ENCODE results near the gene NFAT5. TPM values are rescaled to one million over a fixed set of nuclear protein-coding genes. Genes with fewer than 3 reads are reported as not detected.
A peak's percentile ranks its signal among the peaks of the same experiment; 100 is the strongest.

NFAT5 gene
- total RNA-seq, 4 donors from 2014 or later, result 76.1 to 122 (median 102) TPM

GRCh38 chr16:69703638-69704037 is 137.9 kb downstream of the NFAT5 start:
- 90 to 94% methylated on average over 2 of the region's 2 CpGs for WGBS, 2 donors
- intact Hi-C loops (cut with DNase I), result loop anchor here (10.0 kb wide), 1 partner anchor 299 kb away; no protein-coding TSS in a partner anchor

GRCh38 chr16:69706256-69706974 is 140.6 kb downstream of the NFAT5 start:
- H3K4me1 ChIP-seq, result peaks cover 35 to 42% of the 10 kb centered on the region in 2 donors
- peaks cover 0 to 4% of the 10 kb centered on the region in 2 donors for H3K36me3 ChIP-seq
- H3K4me3 ChIP-seq (replicated peaks in 1 of 3), result no peak overlapping the region
- no peak for DNase-seq
- no peaks in the 10 kb centered on the region for H3K27me3 ChIP-seq
- intact Hi-C loops (cut with DNase I), result loop anchor here (10.0 kb wide), 1 partner anchor 302 kb away; no protein-coding TSS in a partner anchor
- H3K9me3 ChIP-seq, result no peaks in the 10 kb centered on the region
- H3K27ac ChIP-seq, result peak overlapping the region; percentile 43 to 69 (median 44)
- TF ChIP-seq POLR2A (IDR thresholded peaks at IDR 0.05), result no peak
- TF ChIP-seq CTCF (IDR thresholded peaks at IDR 0.05), result no peak
- 59 to 61% methylated on average over 1 of the region's 1 CpG for WGBS, 2 donors

More at GRCh38 chr16:69703638-69704037, 137.9 kb downstream of the NFAT5 start:
- peaks cover 0 to 6% of the 10 kb centered on the region in 2 donors for H3K36me3 ChIP-seq
- H3K27me3 ChIP-seq, result no peaks in the 10 kb centered on the region
- TF ChIP-seq POLR2A (IDR thresholded peaks at IDR 0.05) (no peak), CTCF (IDR thresholded peaks at IDR 0.05) (no peak)
- DNase-seq, result no peak
- H3K27ac ChIP-seq, result peak overlapping the region in 2 of 3 donors; percentile 2 to 12
- peaks cover 19 to 20% of the 10 kb centered on the region in 2 donors for H3K4me1 ChIP-seq
- no peak overlapping the region for H3K4me3 ChIP-seq (replicated peaks in 1 of 3)
- H3K9me3 ChIP-seq, result no peaks in the 10 kb centered on the region

- 42 to 66% methylated on average over 2 of the region's 2 CpGs for WGBS, 2 donors
- Histone ChIP-seq H3K27ac (peak overlapping the region; percentile 43 to 84 (median 69)), H3K36me3 (peaks cover 0 to 1% of the 10 kb centered on the region in 2 donors), H3K4me3 (replicated peaks in 1 of 3) (no peak overlapping the region), H3K9me3 (no peaks in the 10 kb centered on the region), H3K4me1 (peaks cover 35 to 46% of the 10 kb centered on the region in 2 donors), H3K27me3 (no peaks in the 10 kb centered on the region)
- DNase-seq, result peak; percentile 43 to 54
- TF ChIP-seq POLR2A (IDR thresholded peaks at IDR 0.05) (no peak), CTCF (IDR thresholded peaks at IDR 0.05) (no peak)
- intact Hi-C loops (cut with DNase I), result loop anchor here (10.0 kb wide), 1 partner anchor 302 kb away; no protein-coding TSS in a partner anchor
Observed at GRCh38 chr16:69706975-69707340, 141.2 kb downstream of the NFAT5 start.

- TF ChIP-seq CTCF (IDR thresholded peaks at IDR 0.05), result no peak
- TF ChIP-seq POLR2A (IDR thresholded peaks at IDR 0.05), result peak in 1 of 2 donors; percentile 1
- WGBS, 2 donors, result 74 to 77% methylated on average over 10 of the region's 10 CpGs
- Histone ChIP-seq H3K4me1 (peaks cover 35 to 46% of the 10 kb centered on the region in 2 donors), H3K4me3 (replicated peaks in 1 of 3) (no peak overlapping the region), H3K36me3 (peaks cover 6 to 11% of the 10 kb centered on the region in 2 donors), H3K27me3 (no peaks in the 10 kb centered on the region), H3K9me3 (no peaks in the 10 kb centered on the region), H3K27ac (peak overlapping the region; percentile 69 to 84 (median 81))
- peak; percentile 75 to 84 for DNase-seq
- intact Hi-C loops (cut with DNase I), result loop anchor here (10.0 kb wide), 1 partner anchor 303 kb away; no protein-coding TSS in a partner anchor
Observed at GRCh38 chr16:69707920-69708683, 142.3 kb downstream of the NFAT5 start.
